OCI-LY1 (cell line): ENCODE results near the gene FBXO28.
"Not testable (repeated sequence)": the region's sequence is repeated elsewhere in the genome, so short reads cannot be mapped to it uniquely, and the experiment has no call there.

Experiments used
- CTCF ChIP-seq: fragments of 200-600 bp; sonication (generic), shearing (Covaris generic); IDR thresholded peaks from 2 replicates; pipeline ENCODE4 v1.5.1; 2017; ENCODE audit warnings: mild to moderate bottlenecking, antibody characterized with exemption, low read length, moderate library complexity, mixed read lengths
- EZH2 ChIP-seq: fragments of 200-600 bp; sonication (generic), shearing (Covaris generic); IDR thresholded peaks from 2 replicates; pipeline ENCODE4 v1.8.0; 2017; ENCODE audit warnings: borderline replicate concordance, mixed run types, mild to moderate bottlenecking, antibody characterized with exemption, low read length, moderate library complexity, mixed read lengths

GRCh38 chr1:224079644-224080043 is 34.3 kb upstream of the FBXO28 start:
- TF ChIP-seq CTCF, EZH2: not testable (repeated sequence)
